ENCODE data around the gene CRYGS. TPM values are rescaled to one million over a fixed set of nuclear protein-coding genes. Genes with fewer than 3 reads are reported as not detected.

Gene CRYGS
- total RNA-seq, 1 experiment from 2014 or later = 4.3 TPM

- Histone ChIP-seq H3K4me3 (replicated peaks in 1 of 2; ENCODE audit: low read depth in 1 of 2, low read length in 2 of 2) (no peak overlapping the region), H4K20me1 (ENCODE audit: insufficient read depth) (no peaks in the 10 kb centered on the region), H3K27ac (ENCODE audit: low read depth, low read length) (no peak overlapping the region), H3K9me2 (ENCODE audit: insufficient read depth) (no peaks in the 10 kb centered on the region), H3K36me3 (ENCODE audit: control insufficient read depth in 1 of 2, insufficient read depth in 2 of 2, low read length in 2 of 2) (no peaks in the 10 kb centered on the region), H3K9ac (ENCODE audit: low read length) (no peak overlapping the region), H3K27me3 (ENCODE audit: insufficient read depth, low read length) (peaks cover 39% of the 10 kb centered on the region), H3K4me1 (ENCODE audit: control insufficient read depth in 1 of 2, insufficient read depth in 2 of 2, low read length in 2 of 2) (no peaks in the 10 kb centered on the region), H3K4me2 (ENCODE audit: low read length) (no peak overlapping the region), H2AFZ (ENCODE audit: low read depth, low read length, poor library complexity, severe bottlenecking) (no peak overlapping the region), H3K79me2 (ENCODE audit: insufficient read depth, low read length) (no peaks in the 10 kb centered on the region), H3K9me3 (ENCODE audit: control insufficient read depth in 1 of 2, insufficient read depth in 1 of 2, low read depth in 1 of 2, low read length in 2 of 2) (no peaks in the 10 kb centered on the region)
- ChIA-PET CTCF (no interaction called here), RAD21 (ENCODE audit: low non-redundant PET in 1 of 2, low total read pairs in 2 of 2, uncharacterized antibody in 2 of 2, unreplicated experiment in 2 of 2) (no interaction called here), POLR2A (no interaction called here)
- ATAC-seq = no peak
- BruUV-seq (replicated peaks) = no TSS peak
- TF ChIP-seq SP1 (IDR thresholded peaks at IDR 0.05; ENCODE audit: low read depth) (no peak), EGR1 (IDR thresholded peaks at IDR 0.05; ENCODE audit: low read depth) (no peak), YY1 (IDR thresholded peaks at IDR 0.05; ENCODE audit: extremely low read depth, insufficient replicate concordance, low read depth, low read length) (no peak), ELF1 (IDR thresholded peaks at IDR 0.05; ENCODE audit: borderline replicate concordance, low read depth) (no peak), POLR2AphosphoS5 (IDR thresholded peaks at IDR 0.05; ENCODE audit: low read depth, low read length) (no peak)
- intact Hi-C loops (cut with micrococcal nuclease) = no loop called here
- no peak for DNase-seq (ENCODE audit: low read depth, low spot score)
These were observed 33.7 kb downstream of the CRYGS start for GRCh38 chr3:186510374-186511079.

- DNase-seq (ENCODE audit: low read depth, low spot score) (no peak), ATAC-seq (no peak)
- H3K4me1 ChIP-seq (ENCODE audit: control insufficient read depth in 1 of 2, insufficient read depth in 2 of 2, low read length in 2 of 2) = no peaks in the 10 kb centered on the region
- H3K9ac ChIP-seq (ENCODE audit: low read length) = no peak overlapping the region
- no peaks in the 10 kb centered on the region for H3K36me3 ChIP-seq (ENCODE audit: control insufficient read depth in 1 of 2, insufficient read depth in 2 of 2, low read length in 2 of 2)
- POLR2A ChIA-PET = no interaction called here
- no peak overlapping the region for H2AFZ ChIP-seq (ENCODE audit: low read depth, low read length, poor library complexity, severe bottlenecking)
- no peaks in the 10 kb centered on the region for H3K9me2 ChIP-seq (ENCODE audit: insufficient read depth)
- H3K9me3 ChIP-seq (ENCODE audit: control insufficient read depth in 1 of 2, insufficient read depth in 1 of 2, low read depth in 1 of 2, low read length in 2 of 2) = no peaks in the 10 kb centered on the region
- RAD21 ChIA-PET (ENCODE audit: low non-redundant PET in 1 of 2, low total read pairs in 2 of 2, uncharacterized antibody in 2 of 2, unreplicated experiment in 2 of 2) = no interaction called here
- intact Hi-C loops (cut with micrococcal nuclease) = no loop called here
- H3K27ac ChIP-seq (ENCODE audit: low read depth, low read length) = no peak overlapping the region
- H3K79me2 ChIP-seq (ENCODE audit: insufficient read depth, low read length) = no peaks in the 10 kb centered on the region
- H4K20me1 ChIP-seq (ENCODE audit: insufficient read depth) = no peaks in the 10 kb centered on the region
- H3K4me2 ChIP-seq (ENCODE audit: low read length) = no peak overlapping the region
- H3K4me3 ChIP-seq (replicated peaks in 1 of 2; ENCODE audit: low read depth in 1 of 2, low read length in 2 of 2) = no peak overlapping the region
- CTCF ChIA-PET = no interaction called here
- no TSS peak for BruUV-seq (replicated peaks)
- H3K27me3 ChIP-seq (ENCODE audit: insufficient read depth, low read length) = peaks cover 39% of the 10 kb centered on the region
- TF ChIP-seq, protein P1, sequence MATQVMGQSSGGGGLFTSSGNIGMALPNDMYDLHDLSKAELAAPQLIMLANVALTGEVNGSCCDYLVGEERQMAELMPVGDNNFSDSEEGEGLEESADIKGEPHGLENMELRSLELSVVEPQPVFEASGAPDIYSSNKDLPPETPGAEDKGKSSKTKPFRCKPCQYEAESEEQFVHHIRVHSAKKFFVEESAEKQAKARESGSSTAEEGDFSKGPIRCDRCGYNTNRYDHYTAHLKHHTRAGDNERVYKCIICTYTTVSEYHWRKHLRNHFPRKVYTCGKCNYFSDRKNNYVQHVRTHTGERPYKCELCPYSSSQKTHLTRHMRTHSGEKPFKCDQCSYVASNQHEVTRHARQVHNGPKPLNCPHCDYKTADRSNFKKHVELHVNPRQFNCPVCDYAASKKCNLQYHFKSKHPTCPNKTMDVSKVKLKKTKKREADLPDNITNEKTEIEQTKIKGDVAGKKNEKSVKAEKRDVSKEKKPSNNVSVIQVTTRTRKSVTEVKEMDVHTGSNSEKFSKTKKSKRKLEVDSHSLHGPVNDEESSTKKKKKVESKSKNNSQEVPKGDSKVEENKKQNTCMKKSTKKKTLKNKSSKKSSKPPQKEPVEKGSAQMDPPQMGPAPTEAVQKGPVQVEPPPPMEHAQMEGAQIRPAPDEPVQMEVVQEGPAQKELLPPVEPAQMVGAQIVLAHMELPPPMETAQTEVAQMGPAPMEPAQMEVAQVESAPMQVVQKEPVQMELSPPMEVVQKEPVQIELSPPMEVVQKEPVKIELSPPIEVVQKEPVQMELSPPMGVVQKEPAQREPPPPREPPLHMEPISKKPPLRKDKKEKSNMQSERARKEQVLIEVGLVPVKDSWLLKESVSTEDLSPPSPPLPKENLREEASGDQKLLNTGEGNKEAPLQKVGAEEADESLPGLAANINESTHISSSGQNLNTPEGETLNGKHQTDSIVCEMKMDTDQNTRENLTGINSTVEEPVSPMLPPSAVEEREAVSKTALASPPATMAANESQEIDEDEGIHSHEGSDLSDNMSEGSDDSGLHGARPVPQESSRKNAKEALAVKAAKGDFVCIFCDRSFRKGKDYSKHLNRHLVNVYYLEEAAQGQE (IDR thresholded peaks at IDR 0.05; ENCODE audit: low read depth) = no peak
- TF ChIP-seq EZH2 (IDR thresholded peaks at IDR 0.05) (no peak), RAD21 (IDR thresholded peaks at IDR 0.05; ENCODE audit: low read depth) (no peak), JUND (IDR thresholded peaks at IDR 0.05) (no peak), TCF7L2 (IDR thresholded peaks at IDR 0.05; ENCODE audit: borderline replicate concordance, extremely low read depth, insufficient read depth, insufficient read length) (no peak), EZH2phosphoT487 (IDR thresholded peaks at IDR 0.05; ENCODE audit: borderline replicate concordance) (no peak), MAX (IDR thresholded peaks at IDR 0.05) (no peak), CBX3 (IDR thresholded peaks at IDR 0.05; ENCODE audit: low read depth) (no peak), ZNF274 (IDR thresholded peaks at IDR 0.05; ENCODE audit: low read depth, low read length) (no peak), ZFX (IDR thresholded peaks at IDR 0.05) (no peak), ATF3 (IDR thresholded peaks at IDR 0.05) (no peak), ELF1 (IDR thresholded peaks at IDR 0.05; ENCODE audit: borderline replicate concordance, low read depth) (no peak)
These were observed 34.8 kb downstream of the CRYGS start for GRCh38 chr3:186509423-186509822.

Data from HCT116 (cell line).